ENCODE data around the gene PSMB7. TPM values are rescaled to one million over a fixed set of nuclear protein-coding genes. Genes with fewer than 3 reads are reported as not detected.
A peak's percentile ranks its signal among the peaks of the same experiment; 100 is the strongest.

PSMB7 gene
- total and polyA plus RNA-seq, 2 of the 13 experiments (the other 11 are each of a cell fraction or from before 2014, with no cell fraction given) = 259 to 291 TPM

DNA sequence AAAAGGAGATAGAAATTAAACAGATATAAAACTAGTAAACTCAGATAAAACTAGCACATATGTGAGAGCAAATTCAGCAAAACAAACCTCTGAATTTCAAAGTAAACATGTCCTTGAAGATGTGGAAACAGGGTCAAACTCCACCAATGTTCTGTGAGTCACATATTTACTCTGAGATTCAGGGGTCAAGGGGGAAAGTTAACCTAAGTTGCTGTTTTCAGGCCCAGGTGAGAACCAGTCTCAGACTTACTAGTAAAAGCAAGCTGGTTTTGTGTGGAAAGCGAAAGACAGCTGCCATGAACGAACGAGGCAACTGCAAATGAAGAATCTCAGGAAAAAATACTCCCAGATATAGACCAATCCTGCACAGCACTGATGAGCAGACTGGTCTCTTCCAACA is 29.0 kb downstream of the PSMB7 start (continued):
- TF ChIP-seq, protein P1, sequence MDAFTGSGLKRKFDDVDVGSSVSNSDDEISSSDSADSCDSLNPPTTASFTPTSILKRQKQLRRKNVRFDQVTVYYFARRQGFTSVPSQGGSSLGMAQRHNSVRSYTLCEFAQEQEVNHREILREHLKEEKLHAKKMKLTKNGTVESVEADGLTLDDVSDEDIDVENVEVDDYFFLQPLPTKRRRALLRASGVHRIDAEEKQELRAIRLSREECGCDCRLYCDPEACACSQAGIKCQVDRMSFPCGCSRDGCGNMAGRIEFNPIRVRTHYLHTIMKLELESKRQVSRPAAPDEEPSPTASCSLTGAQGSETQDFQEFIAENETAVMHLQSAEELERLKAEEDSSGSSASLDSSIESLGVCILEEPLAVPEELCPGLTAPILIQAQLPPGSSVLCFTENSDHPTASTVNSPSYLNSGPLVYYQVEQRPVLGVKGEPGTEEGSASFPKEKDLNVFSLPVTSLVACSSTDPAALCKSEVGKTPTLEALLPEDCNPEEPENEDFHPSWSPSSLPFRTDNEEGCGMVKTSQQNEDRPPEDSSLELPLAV (CRISPR knock-in tag; conservative IDR thresholded peaks at IDR 0.05; ENCODE audit: low read depth) = no peak
- peak; percentile 100 for TF ChIP-seq FOSL1 (CRISPR knock-in tag; IDR thresholded peaks at IDR 0.05; ENCODE audit: borderline replicate concordance)
- no peak for TF ChIP-seq ZNF460 (CRISPR knock-in tag; IDR thresholded peaks at IDR 0.05; ENCODE audit: borderline replicate concordance)
- TF ChIP-seq, protein P2, sequence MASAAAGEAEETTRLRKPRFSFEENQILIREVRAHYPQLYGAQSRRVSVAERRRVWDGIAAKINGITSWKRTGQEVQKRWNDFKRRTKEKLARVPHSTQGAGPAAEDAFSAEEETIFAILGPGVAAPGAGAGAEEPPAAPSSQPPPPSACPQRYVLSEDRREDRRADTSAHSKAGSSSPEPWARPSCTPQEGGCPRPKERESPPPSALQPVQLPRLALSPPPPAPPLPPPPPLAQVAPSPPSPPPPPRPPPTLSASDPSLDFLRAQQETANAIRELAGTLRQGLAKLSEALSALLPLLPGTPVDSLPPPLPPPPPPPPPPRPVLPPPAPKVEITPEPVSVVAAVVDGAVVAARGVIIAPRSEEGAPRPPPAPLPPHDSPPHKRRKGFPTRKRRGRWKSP (CRISPR knock-in tag; IDR thresholded peaks at IDR 0.05) = peak; percentile 35; the same call in 1 of the 2 replicates
- peak; percentile 83 for TF ChIP-seq ZNF614 (CRISPR knock-in tag; IDR thresholded peaks at IDR 0.05; ENCODE audit: borderline replicate concordance)
- TF ChIP-seq, protein P3, sequence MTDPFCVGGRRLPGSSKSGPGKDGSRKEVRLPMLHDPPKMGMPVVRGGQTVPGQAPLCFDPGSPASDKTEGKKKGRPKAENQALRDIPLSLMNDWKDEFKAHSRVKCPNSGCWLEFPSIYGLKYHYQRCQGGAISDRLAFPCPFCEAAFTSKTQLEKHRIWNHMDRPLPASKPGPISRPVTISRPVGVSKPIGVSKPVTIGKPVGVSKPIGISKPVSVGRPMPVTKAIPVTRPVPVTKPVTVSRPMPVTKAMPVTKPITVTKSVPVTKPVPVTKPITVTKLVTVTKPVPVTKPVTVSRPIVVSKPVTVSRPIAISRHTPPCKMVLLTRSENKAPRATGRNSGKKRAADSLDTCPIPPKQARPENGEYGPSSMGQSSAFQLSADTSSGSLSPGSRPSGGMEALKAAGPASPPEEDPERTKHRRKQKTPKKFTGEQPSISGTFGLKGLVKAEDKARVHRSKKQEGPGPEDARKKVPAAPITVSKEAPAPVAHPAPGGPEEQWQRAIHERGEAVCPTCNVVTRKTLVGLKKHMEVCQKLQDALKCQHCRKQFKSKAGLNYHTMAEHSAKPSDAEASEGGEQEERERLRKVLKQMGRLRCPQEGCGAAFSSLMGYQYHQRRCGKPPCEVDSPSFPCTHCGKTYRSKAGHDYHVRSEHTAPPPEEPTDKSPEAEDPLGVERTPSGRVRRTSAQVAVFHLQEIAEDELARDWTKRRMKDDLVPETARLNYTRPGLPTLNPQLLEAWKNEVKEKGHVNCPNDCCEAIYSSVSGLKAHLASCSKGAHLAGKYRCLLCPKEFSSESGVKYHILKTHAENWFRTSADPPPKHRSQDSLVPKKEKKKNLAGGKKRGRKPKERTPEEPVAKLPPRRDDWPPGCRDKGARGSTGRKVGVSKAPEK (CRISPR knock-in tag; IDR thresholded peaks at IDR 0.05; ENCODE audit: borderline replicate concordance) = peak; percentile 91; the same call in 1 of the 2 replicates
- no peak for TF ChIP-seq SP2 (CRISPR knock-in tag; IDR thresholded peaks at IDR 0.05)
- TF ChIP-seq ZBTB21 (CRISPR knock-in tag; IDR thresholded peaks at IDR 0.05) = peak; percentile 21; the same call in 1 of the 2 replicates
- TF ChIP-seq ZNF616 (CRISPR knock-in tag; IDR thresholded peaks at IDR 0.05; ENCODE audit: low read depth) = no peak
- peak; percentile 97 for TF ChIP-seq HMG20A (CRISPR knock-in tag; IDR thresholded peaks at IDR 0.05; ENCODE audit: borderline replicate concordance)
- peak; percentile 100 for TF ChIP-seq FOXA3 (CRISPR knock-in tag; IDR thresholded peaks at IDR 0.05)
- TF ChIP-seq, protein P4, sequence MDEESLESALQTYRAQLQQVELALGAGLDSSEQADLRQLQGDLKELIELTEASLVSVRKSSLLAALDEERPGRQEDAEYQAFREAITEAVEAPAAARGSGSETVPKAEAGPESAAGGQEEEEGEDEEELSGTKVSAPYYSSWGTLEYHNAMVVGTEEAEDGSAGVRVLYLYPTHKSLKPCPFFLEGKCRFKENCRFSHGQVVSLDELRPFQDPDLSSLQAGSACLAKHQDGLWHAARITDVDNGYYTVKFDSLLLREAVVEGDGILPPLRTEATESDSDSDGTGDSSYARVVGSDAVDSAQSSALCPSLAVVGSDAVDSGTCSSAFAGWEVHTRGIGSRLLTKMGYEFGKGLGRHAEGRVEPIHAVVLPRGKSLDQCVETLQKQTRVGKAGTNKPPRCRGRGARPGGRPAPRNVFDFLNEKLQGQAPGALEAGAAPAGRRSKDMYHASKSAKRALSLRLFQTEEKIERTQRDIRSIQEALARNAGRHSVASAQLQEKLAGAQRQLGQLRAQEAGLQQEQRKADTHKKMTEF (CRISPR knock-in tag; IDR thresholded peaks at IDR 0.05) = peak; percentile 96
- TF ChIP-seq GABPB1 (CRISPR knock-in tag; IDR thresholded peaks at IDR 0.05) = peak; percentile 32; the same call in 1 of the 2 replicates
- TF ChIP-seq, protein P5, sequence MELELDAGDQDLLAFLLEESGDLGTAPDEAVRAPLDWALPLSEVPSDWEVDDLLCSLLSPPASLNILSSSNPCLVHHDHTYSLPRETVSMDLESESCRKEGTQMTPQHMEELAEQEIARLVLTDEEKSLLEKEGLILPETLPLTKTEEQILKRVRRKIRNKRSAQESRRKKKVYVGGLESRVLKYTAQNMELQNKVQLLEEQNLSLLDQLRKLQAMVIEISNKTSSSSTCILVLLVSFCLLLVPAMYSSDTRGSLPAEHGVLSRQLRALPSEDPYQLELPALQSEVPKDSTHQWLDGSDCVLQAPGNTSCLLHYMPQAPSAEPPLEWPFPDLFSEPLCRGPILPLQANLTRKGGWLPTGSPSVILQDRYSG (CRISPR knock-in tag; IDR thresholded peaks at IDR 0.05) = 0 out of 2 replicates have a peak, but pooled peaks have one; percentile 52
- TF ChIP-seq ZNF317 (CRISPR knock-in tag; IDR thresholded peaks at IDR 0.05) = no peak
- no peak for TF ChIP-seq GTF3A (CRISPR knock-in tag; conservative IDR thresholded peaks at IDR 0.05)
- TF ChIP-seq, protein P6, sequence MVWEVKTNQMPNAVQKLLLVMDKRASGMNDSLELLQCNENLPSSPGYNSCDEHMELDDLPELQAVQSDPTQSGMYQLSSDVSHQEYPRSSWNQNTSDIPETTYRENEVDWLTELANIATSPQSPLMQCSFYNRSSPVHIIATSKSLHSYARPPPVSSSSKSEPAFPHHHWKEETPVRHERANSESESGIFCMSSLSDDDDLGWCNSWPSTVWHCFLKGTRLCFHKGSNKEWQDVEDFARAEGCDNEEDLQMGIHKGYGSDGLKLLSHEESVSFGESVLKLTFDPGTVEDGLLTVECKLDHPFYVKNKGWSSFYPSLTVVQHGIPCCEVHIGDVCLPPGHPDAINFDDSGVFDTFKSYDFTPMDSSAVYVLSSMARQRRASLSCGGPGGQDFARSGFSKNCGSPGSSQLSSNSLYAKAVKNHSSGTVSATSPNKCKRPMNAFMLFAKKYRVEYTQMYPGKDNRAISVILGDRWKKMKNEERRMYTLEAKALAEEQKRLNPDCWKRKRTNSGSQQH (CRISPR knock-in tag; IDR thresholded peaks at IDR 0.05; ENCODE audit: low read depth) = 0 out of 2 replicates have a peak, but pooled peaks have one; percentile 60
- no peak for TF ChIP-seq NPAS2 (CRISPR knock-in tag; IDR thresholded peaks at IDR 0.05; ENCODE audit: borderline replicate concordance)
- TF ChIP-seq ZNF839 (CRISPR knock-in tag; IDR thresholded peaks at IDR 0.05; ENCODE audit: borderline replicate concordance) = no peak
- TF ChIP-seq ZSCAN25 (CRISPR knock-in tag; IDR thresholded peaks at IDR 0.05) = no peak
- peak; percentile 48; the same call in 1 of the 2 replicates for TF ChIP-seq ZNF772 (CRISPR knock-in tag; IDR thresholded peaks at IDR 0.05)
